Mesenchymal stem cell (in vitro differentiated cells and primary cell): Measurements from ENCODE around the gene ZPR1.

ENCODE experiments used
- DNase-seq: peaks from one replicate; pipeline ENCODE4 v3.0.0-alpha.2; 2013
- H2AFZ ChIP-seq: one replicate; pipeline ENCODE4 v1.6.1; 2013; ENCODE audit warnings: low read depth, mild to moderate bottlenecking, control low read depth, inconsistent platforms, low read length, moderate library complexity
- H2AK5ac ChIP-seq: 2 replicates; pipeline ENCODE4 v1.6.1; 2013; ENCODE audit warnings: low read length, moderate library complexity, mild to moderate bottlenecking, inconsistent platforms; ENCODE audit not compliant: severe bottlenecking
- H2BK120ac ChIP-seq: one replicate; pipeline ENCODE4 v1.6.1; 2013; ENCODE audit warnings: low read depth, mild to moderate bottlenecking, inconsistent platforms, low read length, moderate library complexity
- H2BK12ac ChIP-seq, 2 experiments: one replicate each; pipeline ENCODE4 v1.6.1; 2013; ENCODE audit warnings: inconsistent platforms in 2 of 2, low read length in 2 of 2, mild to moderate bottlenecking in 2 of 2, moderate library complexity in 2 of 2, control low read depth in 1 of 2
- H2BK15ac ChIP-seq: one replicate; pipeline ENCODE4 v1.6.1; 2013; ENCODE audit warnings: mild to moderate bottlenecking, low read depth, inconsistent platforms; ENCODE audit not compliant: poor library complexity, severe bottlenecking
- H2BK5ac ChIP-seq: 2 replicates; pipeline ENCODE4 v1.6.1; 2013; ENCODE audit warnings: low read depth, mild to moderate bottlenecking, low read length, control low read depth, inconsistent platforms; ENCODE audit not compliant: poor library complexity, severe bottlenecking
- H3K14ac ChIP-seq, 2 experiments: one replicate each; pipeline ENCODE4 v1.6.1; 2013; ENCODE audit warnings: inconsistent platforms in 2 of 2, low read length in 2 of 2, control low read depth in 1 of 2, mild to moderate bottlenecking in 1 of 2, moderate library complexity in 1 of 2
- H3K18ac ChIP-seq, 2 experiments: one replicate each; pipeline ENCODE4 v1.6.1; 2013; ENCODE audit warnings: inconsistent platforms in 2 of 2, low read length in 2 of 2, control low read depth in 1 of 2, low read depth in 1 of 2, mild to moderate bottlenecking in 1 of 2
- H3K23ac ChIP-seq, 2 experiments: one replicate each; pipeline ENCODE4 v1.6.1; 2013; ENCODE audit warnings: inconsistent platforms in 2 of 2, low read length in 2 of 2, mild to moderate bottlenecking in 2 of 2, moderate library complexity in 2 of 2, control low read depth in 1 of 2
- H3K27ac ChIP-seq: 2 replicates; pipeline ENCODE4 v1.5.1; 2013; ENCODE audit warnings: mild to moderate bottlenecking, moderate library complexity, low read length, control low read depth, inconsistent platforms; ENCODE audit not compliant: poor library complexity, severe bottlenecking
- H3K27me3 ChIP-seq, 2 experiments: 2 replicates each; pipeline versions ENCODE4 v1.6.1 to v1.7.0; 2013; ENCODE audit warnings: low read length in 2 of 2, mild to moderate bottlenecking in 2 of 2, moderate library complexity in 2 of 2, control low read depth in 1 of 2, inconsistent platforms in 1 of 2; ENCODE audit not compliant: control insufficient read depth in 1 of 2, insufficient read depth in 1 of 2
- H3K36me3 ChIP-seq, 2 experiments: 2 replicates each; pipeline versions ENCODE4 v1.6.1 to v1.7.0; 2013; ENCODE audit warnings: low read length in 2 of 2, control low read depth in 1 of 2, inconsistent platforms in 1 of 2, low read depth in 1 of 2, mild to moderate bottlenecking in 1 of 2; ENCODE audit not compliant: insufficient read depth in 2 of 2, control insufficient read depth in 1 of 2
- H3K4ac ChIP-seq, 2 experiments: one replicate each; pipeline ENCODE4 v1.6.1; 2013; ENCODE audit warnings: inconsistent platforms in 2 of 2, low read length in 2 of 2, mild to moderate bottlenecking in 2 of 2, moderate library complexity in 2 of 2, control low read depth in 1 of 2, low read depth in 1 of 2
- H3K4me1 ChIP-seq: 2 replicates; pipeline ENCODE4 v1.6.1; 2013; ENCODE audit warnings: low read depth, low read length, control low read depth; ENCODE audit not compliant: control insufficient read depth, insufficient read depth
- H3K4me2 ChIP-seq: 2 replicates; pipeline ENCODE4 v1.6.1; 2013; ENCODE audit warnings: low read length, mild to moderate bottlenecking, inconsistent platforms; ENCODE audit not compliant: poor library complexity, severe bottlenecking
- H3K4me3 ChIP-seq, 2 experiments: 2 replicates each; pipeline versions ENCODE4 v1.5.1 to v1.7.0; 2013; ENCODE audit warnings: low read length in 2 of 2, mild to moderate bottlenecking in 2 of 2, control low read depth in 1 of 2, low read depth in 1 of 2; ENCODE audit not compliant: insufficient read depth in 1 of 2
- H3K79me1 ChIP-seq: replicated peaks from 2 replicates; pipeline ENCODE4 v1.6.1; 2013; ENCODE audit warnings: mild to moderate bottlenecking, control low read depth, low read length, inconsistent platforms; ENCODE audit not compliant: poor library complexity, severe bottlenecking
- H3K9ac ChIP-seq: 2 replicates; pipeline ENCODE4 v1.7.0; 2013; ENCODE audit warnings: mild to moderate bottlenecking, low read length, moderate library complexity
- H3K9me3 ChIP-seq: 2 replicates; pipeline ENCODE4 v1.7.0; 2013; ENCODE audit warnings: mild to moderate bottlenecking, low read length; ENCODE audit not compliant: control insufficient read depth
- H4K8ac ChIP-seq: one replicate; pipeline ENCODE4 v1.6.1; 2013; ENCODE audit warnings: inconsistent platforms, mild to moderate bottlenecking, low read length, moderate library complexity
- H4K91ac ChIP-seq: one replicate; pipeline ENCODE4 v1.6.1; 2013; ENCODE audit warnings: mild to moderate bottlenecking, low read length, inconsistent platforms
- WGBS: methylation state at CpG from one replicate; pipeline ENCODE4 v1.1.7; 2013; ENCODE audit warnings: mixed read lengths; 5-methylcytosine and 5-hydroxymethylcytosine counted together

Gene ZPR1

DNA sequence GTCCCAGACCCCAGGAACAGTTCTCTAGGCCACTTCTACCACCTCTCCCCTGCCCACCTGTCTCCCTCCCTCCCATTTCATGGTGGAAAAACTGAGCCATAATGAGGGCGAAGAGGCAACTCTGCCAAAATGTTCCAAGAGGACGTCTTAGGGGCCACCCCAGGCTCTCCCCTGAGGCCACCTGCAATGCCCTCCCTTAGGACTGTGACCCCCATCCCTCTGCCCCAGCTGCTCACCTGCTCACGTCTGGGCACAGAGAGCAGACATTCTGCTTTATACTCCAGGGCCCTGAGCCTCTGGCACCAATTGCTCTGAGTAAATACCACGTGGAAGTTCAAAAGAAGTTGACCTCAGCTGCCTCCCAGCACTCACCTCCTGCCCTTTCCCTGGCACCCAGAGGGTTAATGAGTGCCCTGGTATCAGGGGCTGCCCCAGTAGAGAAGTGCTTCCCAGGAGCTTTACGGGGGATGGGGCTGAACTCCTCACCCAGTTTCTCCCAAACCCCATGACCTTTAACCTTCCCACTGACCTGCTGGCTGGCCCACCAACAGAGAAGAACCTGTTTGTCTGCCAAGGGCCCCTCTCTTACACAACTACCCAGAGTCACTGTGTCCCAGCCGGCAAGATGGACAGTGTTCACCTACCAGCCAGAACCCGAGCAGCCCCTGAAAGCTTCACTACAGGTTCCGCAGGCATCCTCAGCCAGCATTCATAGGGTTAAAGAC, 4.5 kb upstream of the ZPR1 start:
- no peak for DNase-seq
- Histone ChIP-seq H3K4ac (no peak overlapping the region), H2BK15ac (no peak overlapping the region), H3K9me3 (no peaks in the 10 kb centered on the region), H3K23ac (no peak overlapping the region), H2BK120ac (no peak overlapping the region), H2AK5ac (peak overlapping the region; percentile 6), H2BK12ac (no peak overlapping the region), H3K9ac (peak overlapping the region; percentile 0), H3K18ac (no peak overlapping the region), H3K4me2 (no peak overlapping the region), H2AFZ (no peak overlapping the region), H3K36me3 (no peaks in the 10 kb centered on the region), H4K91ac (no peak overlapping the region), H3K27me3 (no peaks in the 10 kb centered on the region), H3K79me1 (peaks cover 3% of the 10 kb centered on the region), H3K14ac (no peak overlapping the region), H3K4me1 (peaks cover 13% of the 10 kb centered on the region), H4K8ac (no peak overlapping the region), H3K4me3 (no peak overlapping the region), H2BK5ac (no peak overlapping the region), H3K27ac (no peak overlapping the region)
- 86% methylated on average over 8 of the region's 8 CpGs for WGBS

- Histone ChIP-seq H2AFZ (peak within 1 kb of the TSS; percentile 36), H3K4ac (peak within 1 kb of the TSS in 1 of 2 experiments; percentile 17), H3K4me1 (peaks cover 15% of the 10 kb centered on the region), H3K27me3 (no peaks in the 10 kb centered on the region), H3K23ac (no peak within 1 kb of the TSS), H3K18ac (no peak within 1 kb of the TSS), H4K91ac (peak within 1 kb of the TSS; percentile 41), H3K36me3 (peaks cover 0 to under 1% of the 10 kb centered on the region in 2 experiments), H3K4me3 (no peak within 1 kb of the TSS), H2BK12ac (peak within 1 kb of the TSS in 1 of 2 experiments; percentile 64), H2BK5ac (no peak within 1 kb of the TSS), H4K8ac (peak within 1 kb of the TSS; percentile 62), H3K4me2 (peak within 1 kb of the TSS; percentile 17), H2BK120ac (no peak within 1 kb of the TSS), H3K14ac (peak within 1 kb of the TSS in 1 of 2 experiments; percentile 5), H3K9ac (peak within 1 kb of the TSS; percentile 33), H3K9me3 (no peaks in the 10 kb centered on the region), H3K79me1 (peaks cover 3% of the 10 kb centered on the region), H2AK5ac (peak within 1 kb of the TSS; percentile 6), H2BK15ac (no peak within 1 kb of the TSS), H3K27ac (no peak within 1 kb of the TSS)
- DNase-seq, result no peak
- WGBS, result 86% methylated on average over 7 of the region's 7 CpGs
Observed at GRCh38 chr11:116791813-116792143, 4.0 kb upstream of the ZPR1 start, which contains the start of gene APOA5. Gene APOA5, minus strand, starts transcription at chr11:116791879. Its CDS starts 19 bp downstream, at chr11:116791860.

DNA sequence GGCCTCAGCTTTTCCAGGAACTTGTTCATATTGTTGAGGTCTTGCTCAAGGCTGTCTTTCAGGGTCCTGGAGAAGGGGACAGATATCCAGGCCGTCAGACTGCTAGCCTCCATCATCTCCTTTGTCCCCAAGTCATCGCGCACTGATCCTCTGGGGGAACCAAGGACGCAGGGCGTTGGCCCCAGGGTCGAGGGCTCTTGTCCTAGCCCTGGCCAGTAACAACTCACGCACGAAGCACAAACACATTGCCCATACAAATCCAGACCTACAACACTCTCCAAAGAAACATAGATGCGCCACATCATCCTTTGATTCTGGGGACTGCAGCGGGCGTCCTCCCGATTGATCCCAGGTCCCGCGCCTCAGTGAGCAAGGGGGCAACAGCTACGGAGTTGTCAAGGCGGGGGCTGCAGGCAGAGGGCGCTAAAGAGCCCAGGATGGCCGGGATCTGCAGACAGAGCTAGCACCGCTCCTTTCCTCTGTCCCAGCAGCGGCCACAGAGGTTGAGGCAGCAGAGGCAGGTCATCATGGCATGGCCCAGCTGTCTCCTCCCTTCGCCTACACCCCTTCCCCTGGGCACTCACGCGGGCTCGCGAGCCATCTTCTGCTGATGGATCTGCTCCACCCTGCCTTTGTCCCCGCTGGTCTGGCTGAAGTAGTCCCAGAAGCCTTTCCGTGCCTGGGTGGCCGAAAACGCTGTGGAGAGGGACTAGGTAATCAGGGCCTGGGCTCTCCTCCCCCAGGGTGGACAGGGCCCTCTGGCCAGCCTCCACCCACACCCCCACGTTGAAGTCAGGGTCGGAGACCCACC, 3.4 kb upstream of the ZPR1 start:
- H3K18ac ChIP-seq, result no peak overlapping the region
- peak overlapping the region; percentile 17 for H3K4me2 ChIP-seq
- peak overlapping the region; percentile 36 for H2AFZ ChIP-seq
- H2BK12ac ChIP-seq, result peak overlapping the region in 1 of 2 experiments; percentile 64
- peak overlapping the region; percentile 33 for H3K9ac ChIP-seq
- peak overlapping the region; percentile 41 for H4K91ac ChIP-seq
- DNase-seq, result peak; percentile 70
- peak overlapping the region in 1 of 2 experiments; percentile 17 for H3K4ac ChIP-seq
- H3K4me3 ChIP-seq, result no peak overlapping the region
- H3K27me3 ChIP-seq, result no peaks in the 10 kb centered on the region
- peak overlapping the region; percentile 62 for H4K8ac ChIP-seq
- H2BK120ac ChIP-seq, result no peak overlapping the region
- H3K9me3 ChIP-seq, result no peaks in the 10 kb centered on the region
- H3K27ac ChIP-seq, result no peak overlapping the region
- peaks cover 5% of the 10 kb centered on the region for H3K79me1 ChIP-seq
- no peak overlapping the region for H2BK15ac ChIP-seq
- WGBS, result 33% methylated on average over 31 of the region's 31 CpGs
- H2AK5ac ChIP-seq, result no peak overlapping the region
- no peak overlapping the region for H2BK5ac ChIP-seq
- H3K36me3 ChIP-seq, result peaks cover 0 to 6% of the 10 kb centered on the region in 2 experiments
- no peak overlapping the region for H3K23ac ChIP-seq
- peaks cover 15% of the 10 kb centered on the region for H3K4me1 ChIP-seq
- H3K14ac ChIP-seq, result peak overlapping the region in 1 of 2 experiments; percentile 5
